BE2C (cell line): ENCODE data around the gene SRD5A1.

Experiments used
- DNase-seq: peaks from one replicate; pipeline ENCODE4 v3.0.0-alpha.2; 2020
- H3K27me3 ChIP-seq: fragments of 250-450 bp; sonication (Bioruptor Pico); 2 replicates; pipeline ENCODE4 v1.5.1; 2020; ENCODE audit warnings: mild to moderate bottlenecking
- H3K36me3 ChIP-seq: fragments of 250-450 bp; sonication (Bioruptor Pico); 2 replicates; pipeline ENCODE4 v1.5.1; 2020; ENCODE audit warnings: mild to moderate bottlenecking
- H3K4me1 ChIP-seq: fragments of 250-450 bp; sonication (Bioruptor Pico); 2 replicates; pipeline ENCODE4 v1.5.1; 2020
- H3K4me3 ChIP-seq: 2 replicates; pipeline ENCODE4 v1.5.1; 2011; ENCODE audit warnings: low read depth, low read length
- H3K9me3 ChIP-seq: fragments of 250-450 bp; sonication (Bioruptor Pico); 2 replicates; pipeline ENCODE4 v1.5.1; 2020
- CTCF ChIP-seq: IDR thresholded peaks from 2 replicates; pipeline ENCODE4 v1.5.1; 2012; ENCODE audit warnings: mild to moderate bottlenecking, low read depth, low read length

SRD5A1 gene

DNA sequence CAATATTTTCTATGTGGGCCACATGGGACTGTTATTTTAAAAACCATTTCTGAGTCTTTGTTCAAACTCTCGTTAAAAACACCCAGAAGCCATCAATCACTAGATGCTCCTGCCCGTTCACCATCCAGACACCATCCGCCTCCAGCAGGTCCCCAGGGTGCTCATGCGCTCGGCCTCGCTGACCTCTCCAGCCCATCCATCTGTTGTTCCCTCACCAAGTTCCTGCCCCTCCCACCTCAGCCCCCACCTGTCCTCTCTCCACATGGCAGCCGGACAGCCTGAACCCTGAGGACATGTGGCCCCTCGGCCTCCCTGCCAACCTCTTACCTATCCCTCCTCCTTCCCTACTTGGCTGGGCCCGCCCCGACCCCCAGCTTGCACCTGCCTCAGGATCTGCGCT, 32.0 kb upstream of the SRD5A1 start:
- no peak overlapping the region for H3K4me3 ChIP-seq
- no peak for DNase-seq
- H3K9me3 ChIP-seq, result no peaks in the 10 kb centered on the region
- no peaks in the 10 kb centered on the region for H3K4me1 ChIP-seq
- H3K36me3 ChIP-seq, result peaks cover 93% of the 10 kb centered on the region
- no peak for TF ChIP-seq CTCF
- no peaks in the 10 kb centered on the region for H3K27me3 ChIP-seq

- DNase-seq, result no peak
- Histone ChIP-seq H3K36me3 (peaks cover 91% of the 10 kb centered on the region), H3K4me3 (no peak overlapping the region), H3K4me1 (no peaks in the 10 kb centered on the region), H3K27me3 (no peaks in the 10 kb centered on the region), H3K9me3 (no peaks in the 10 kb centered on the region)
- no peak for TF ChIP-seq CTCF
Observed at GRCh38 chr5:6601816-6602215, 31.4 kb upstream of the SRD5A1 start.

DNA sequence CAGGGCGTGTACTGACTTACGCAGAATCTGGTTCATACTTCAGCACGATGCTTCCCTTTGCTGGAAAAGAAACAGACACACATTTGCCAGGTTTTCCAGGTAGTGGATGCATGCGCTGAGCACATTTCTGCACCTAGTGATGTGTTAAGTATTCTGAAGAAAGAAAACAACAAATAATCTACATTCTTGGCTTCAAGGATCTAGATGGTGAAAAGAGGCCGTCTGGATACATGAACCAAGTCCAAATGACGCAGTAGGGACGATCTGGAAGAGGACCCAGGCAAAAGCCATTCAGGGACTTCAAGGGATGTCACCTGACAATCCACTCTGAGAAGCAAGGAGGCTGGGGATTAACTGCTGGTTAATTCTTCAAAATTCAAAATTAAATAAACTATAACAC, 30.8 kb upstream of the SRD5A1 start:
- no peak for DNase-seq
- H3K27me3 ChIP-seq, result no peaks in the 10 kb centered on the region
- peaks cover 93% of the 10 kb centered on the region for H3K36me3 ChIP-seq

DNA sequence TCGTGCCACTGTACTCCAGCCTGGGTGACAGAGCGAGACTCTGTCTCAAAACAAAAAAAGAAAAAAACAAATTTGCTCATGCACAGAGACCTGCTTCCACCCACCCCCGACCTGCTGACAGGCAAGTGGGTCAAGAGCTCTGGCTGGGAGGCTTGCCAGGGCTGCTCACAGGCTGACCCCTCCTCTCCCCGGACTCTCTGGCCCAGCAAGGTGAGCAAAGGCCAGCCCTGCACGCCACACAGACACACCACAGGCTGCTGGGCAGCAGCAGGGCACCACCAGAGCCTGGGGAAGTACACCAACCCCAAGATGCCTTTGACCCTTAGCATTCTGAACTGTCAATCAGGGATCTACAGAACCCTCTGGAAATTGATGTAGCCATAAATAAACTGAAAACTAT, 29.6 kb upstream of the SRD5A1 start:
- no peaks in the 10 kb centered on the region for H3K27me3 ChIP-seq
- no peak overlapping the region for H3K4me3 ChIP-seq
- no peaks in the 10 kb centered on the region for H3K4me1 ChIP-seq
- H3K9me3 ChIP-seq, result no peaks in the 10 kb centered on the region
- peaks cover 93% of the 10 kb centered on the region for H3K36me3 ChIP-seq
- no peak for DNase-seq
- TF ChIP-seq CTCF, result no peak

More for the DNA sequence above, 30.8 kb upstream of the SRD5A1 start:
- Histone ChIP-seq H3K9me3 (no peaks in the 10 kb centered on the region), H3K4me3 (no peak overlapping the region), H3K4me1 (no peaks in the 10 kb centered on the region)
- no peak for TF ChIP-seq CTCF

GRCh38 chr5:6604341-6604740, 28.9 kb upstream of the SRD5A1 start:
- Histone ChIP-seq H3K4me1 (no peaks in the 10 kb centered on the region), H3K36me3 (peaks cover 94% of the 10 kb centered on the region), H3K4me3 (no peak overlapping the region), H3K27me3 (no peaks in the 10 kb centered on the region), H3K9me3 (no peaks in the 10 kb centered on the region)
- TF ChIP-seq CTCF, result no peak
- no peak for DNase-seq

- H3K36me3 ChIP-seq, result peaks cover 94% of the 10 kb centered on the region
- TF ChIP-seq CTCF, result no peak
- H3K4me1 ChIP-seq, result no peaks in the 10 kb centered on the region
- H3K27me3 ChIP-seq, result no peaks in the 10 kb centered on the region
- DNase-seq, result no peak
- no peaks in the 10 kb centered on the region for H3K9me3 ChIP-seq
- no peak overlapping the region for H3K4me3 ChIP-seq
Observed at GRCh38 chr5:6604946-6605345, 28.3 kb upstream of the SRD5A1 start.
